GM18951 (cell line): Measurements from ENCODE around the gene AKIP1.
A peak's percentile ranks its signal among the peaks of the same experiment; 100 is the strongest.

ENCODE experiments used
- POLR2A ChIP-seq: IDR thresholded peaks from 4 replicates; pipeline ENCODE4 v1.6.1; 2011; ENCODE audit warnings: mild to moderate bottlenecking; ENCODE audit not compliant: insufficient read length, insufficient read depth; ENCODE audit errors: extremely low read depth
- in situ Hi-C: fragments of 300-500 bp; cut with MboI; formaldehyde crosslinking; loops from one replicate; pipeline ENCODE4 v1.12.0; 2022; ENCODE audit warnings: low sequenced_read_pairs, mixed read lengths, inconsistent platforms; ENCODE audit not compliant: unreplicated experiment

Gene AKIP1

DNA sequence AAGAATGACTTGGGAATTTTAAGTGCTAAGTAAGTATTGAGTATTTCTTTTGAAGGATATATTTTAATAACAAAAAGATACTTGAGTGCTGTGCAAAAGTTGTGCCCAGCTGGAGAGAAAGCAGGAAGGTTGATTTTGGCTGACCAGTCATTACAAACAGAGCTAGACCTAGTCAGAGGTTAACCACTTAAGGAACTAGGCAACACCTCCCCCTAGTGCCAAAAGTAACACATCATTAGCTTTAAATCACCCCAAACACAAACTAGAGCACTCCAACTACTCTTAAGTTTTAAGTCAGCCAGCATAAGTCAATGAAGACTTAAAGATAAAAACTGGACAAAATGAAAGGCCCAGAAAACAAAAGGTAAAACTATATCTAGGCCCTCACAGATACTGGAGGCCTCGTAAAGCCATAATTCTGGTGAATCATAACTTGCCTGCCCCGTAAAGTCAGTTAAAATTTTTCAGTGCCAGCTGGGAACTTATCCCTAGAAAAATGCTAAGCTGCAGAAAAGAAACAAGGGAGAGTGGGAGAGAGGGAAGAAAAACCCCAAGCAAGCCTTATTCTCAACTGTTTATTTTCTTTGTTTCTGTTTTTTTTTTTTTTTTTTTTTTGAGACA is 48.7 kb downstream of the AKIP1 start:
- in situ Hi-C loops, result no loop called here
- TF ChIP-seq POLR2A, result no peak

DNA sequence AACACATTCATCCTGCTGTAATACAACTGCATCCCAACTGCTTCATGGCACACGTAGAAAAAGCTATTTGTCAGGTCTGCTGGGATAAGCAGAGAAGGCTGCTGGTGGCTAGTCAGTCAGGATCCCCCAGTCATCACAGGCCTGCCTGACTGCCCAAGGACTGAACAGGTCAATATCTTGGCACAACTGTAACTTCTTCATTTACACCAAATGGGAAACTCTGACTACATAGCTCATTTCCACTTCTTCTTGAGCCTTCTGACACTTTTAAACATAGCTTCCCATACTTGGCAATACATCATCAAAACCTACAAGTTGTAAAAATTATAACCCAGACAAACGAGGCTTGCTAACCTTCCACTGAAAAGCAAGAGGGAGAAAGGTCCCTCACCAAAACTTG is 50.4 kb downstream of the AKIP1 start:
- no peak for TF ChIP-seq POLR2A
- in situ Hi-C loops, result no loop called here

DNA sequence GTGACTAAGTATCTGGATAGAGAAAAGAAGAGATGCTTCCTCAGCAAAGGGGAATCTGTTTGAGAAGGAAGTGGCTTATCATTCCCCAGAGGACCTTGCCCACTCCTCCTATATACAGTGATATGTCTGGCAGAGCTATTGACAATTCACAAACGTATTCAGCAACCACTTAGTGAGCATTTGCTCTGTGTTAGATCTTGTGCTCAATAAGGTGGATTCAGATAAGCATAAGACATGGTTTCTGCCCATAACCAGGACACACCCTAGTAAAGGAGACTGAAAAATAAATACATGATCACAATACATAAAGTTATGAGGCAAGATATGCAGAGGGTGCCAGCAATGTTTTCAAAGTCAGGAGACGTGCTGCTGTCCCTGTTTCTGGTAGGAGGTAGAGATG is 51.9 kb downstream of the AKIP1 start:
- in situ Hi-C loops, result no loop called here
- TF ChIP-seq POLR2A, result no peak

DNA sequence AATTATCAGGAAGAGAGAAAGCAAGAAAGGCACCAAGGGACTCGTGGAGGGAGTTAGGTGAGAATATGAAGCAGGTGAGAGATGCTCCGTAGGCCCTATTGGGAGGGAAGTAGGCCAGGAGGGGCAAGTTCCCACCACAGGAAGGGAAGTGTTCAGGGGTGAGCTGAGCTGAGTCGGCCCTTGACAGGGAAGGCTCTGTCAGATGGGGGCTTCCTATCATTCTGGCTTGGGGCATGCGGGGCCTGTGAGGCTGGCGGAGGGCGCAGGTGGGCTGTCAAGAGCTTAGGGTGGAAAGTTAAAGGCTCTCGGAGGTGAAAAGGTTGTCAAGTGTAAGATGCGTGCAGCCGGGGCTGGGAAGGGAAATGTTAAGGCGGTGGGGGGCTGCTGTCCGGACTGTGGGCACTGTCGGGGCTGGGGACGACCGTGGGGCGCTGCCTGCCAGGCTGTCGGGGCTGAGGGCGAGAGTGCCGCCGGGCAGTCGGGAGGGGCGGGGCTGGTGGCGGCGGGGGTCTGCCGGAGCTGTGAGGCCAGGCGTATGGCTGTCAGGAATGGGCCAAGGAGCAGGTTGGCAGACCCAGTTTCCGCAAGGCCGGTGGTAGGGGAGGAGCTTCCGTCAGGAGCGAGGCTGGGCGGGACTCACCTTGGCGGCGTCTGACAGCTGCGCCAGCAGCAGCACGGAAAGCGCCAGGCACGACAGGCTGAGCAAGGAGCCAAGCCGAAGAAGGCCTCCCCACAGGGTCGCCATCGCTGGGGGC is 52.8 kb downstream of the AKIP1 start:
- in situ Hi-C loops, result no loop called here
- TF ChIP-seq POLR2A, result no peak

DNA sequence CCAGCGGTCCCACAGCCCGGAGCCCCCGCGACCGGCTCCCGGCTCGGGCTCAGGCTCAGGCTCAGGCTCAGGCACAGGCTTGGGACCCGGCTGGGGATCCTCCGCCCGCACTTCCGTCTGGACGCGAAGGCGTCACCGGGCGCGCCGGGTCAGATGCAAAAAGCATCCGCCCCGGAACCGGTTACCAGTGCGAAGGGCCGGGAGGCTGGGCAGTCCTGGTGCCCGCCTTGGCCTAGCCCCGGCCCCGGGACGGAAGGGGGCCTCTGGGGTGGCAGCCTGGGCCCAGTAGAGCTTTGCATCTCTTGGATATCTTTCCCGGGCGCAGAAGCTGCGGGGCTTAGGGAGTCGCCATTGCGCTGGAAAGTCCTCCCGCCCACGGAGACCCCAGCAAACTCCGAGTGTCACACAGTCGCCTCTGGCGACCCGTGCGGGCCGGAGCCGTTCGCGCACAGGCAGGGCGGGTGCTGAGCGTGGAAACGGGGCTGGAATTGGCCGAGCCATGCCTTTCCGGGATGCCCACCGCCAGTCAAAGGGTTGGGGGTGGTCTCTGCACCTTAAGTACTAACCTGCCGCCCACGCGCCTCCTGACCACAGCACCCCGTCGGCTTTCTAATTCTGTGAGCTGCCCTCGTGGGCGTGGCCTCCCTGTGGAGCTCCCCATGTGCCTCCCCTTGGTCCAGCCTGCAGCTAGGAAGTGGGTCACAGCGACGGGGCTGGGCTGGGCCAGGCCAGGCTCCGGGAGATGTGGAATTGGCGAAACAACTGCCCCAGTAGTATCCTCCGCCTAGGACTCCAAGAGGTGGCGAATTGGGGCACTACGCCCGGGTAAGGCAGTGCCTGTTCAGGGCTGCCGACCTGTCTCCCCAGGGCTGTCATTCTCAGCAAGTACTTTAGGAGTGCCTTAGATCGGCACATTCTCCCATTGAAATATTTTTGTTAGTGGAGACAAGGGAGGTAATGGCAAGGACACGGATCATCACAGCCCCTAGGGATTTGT is 53.6 kb downstream of the AKIP1 start, which contains the start of gene TMEM9B:
Gene TMEM9B, minus strand, starts transcription at position 119 of the 997 bp plus-strand sequence. CDS start 129 bp downstream, outside the sequence.
- peak; percentile 86 for TF ChIP-seq POLR2A
- in situ Hi-C loops, result no loop called here

DNA sequence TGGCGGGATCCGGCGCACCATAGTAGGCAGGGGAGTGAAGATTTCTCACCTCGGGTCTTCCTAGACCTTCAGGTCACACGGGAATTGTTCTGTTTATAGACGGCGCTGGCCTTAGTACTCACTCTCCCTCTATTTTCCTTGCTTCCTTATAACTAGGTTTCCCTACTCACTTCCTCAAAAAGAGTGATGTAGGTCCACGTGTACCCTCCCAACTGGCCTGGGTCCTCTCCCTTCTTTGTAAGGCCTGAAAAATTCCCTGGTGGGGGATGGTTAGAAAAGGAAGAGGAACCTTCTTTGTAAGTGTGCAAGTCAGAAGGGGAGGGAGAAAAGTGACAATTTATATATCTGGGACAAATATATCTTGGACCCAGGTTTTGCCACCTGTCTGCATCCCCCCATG is 56.2 kb downstream of the AKIP1 start:
- no peak for TF ChIP-seq POLR2A
- in situ Hi-C loops, result no loop called here
